ENCODE results near the gene OR8G1. TPM values are rescaled to one million over a fixed set of nuclear protein-coding genes. Genes with fewer than 3 reads are reported as not detected.

Gene OR8G1
- total and polyA plus RNA-seq, 9 of the 15 experiments (the other 6 are each of a cell fraction or from before 2014, with no cell fraction given): 0.03 to 1.4 (median 0.51) TPM; not detected in 1

DNA sequence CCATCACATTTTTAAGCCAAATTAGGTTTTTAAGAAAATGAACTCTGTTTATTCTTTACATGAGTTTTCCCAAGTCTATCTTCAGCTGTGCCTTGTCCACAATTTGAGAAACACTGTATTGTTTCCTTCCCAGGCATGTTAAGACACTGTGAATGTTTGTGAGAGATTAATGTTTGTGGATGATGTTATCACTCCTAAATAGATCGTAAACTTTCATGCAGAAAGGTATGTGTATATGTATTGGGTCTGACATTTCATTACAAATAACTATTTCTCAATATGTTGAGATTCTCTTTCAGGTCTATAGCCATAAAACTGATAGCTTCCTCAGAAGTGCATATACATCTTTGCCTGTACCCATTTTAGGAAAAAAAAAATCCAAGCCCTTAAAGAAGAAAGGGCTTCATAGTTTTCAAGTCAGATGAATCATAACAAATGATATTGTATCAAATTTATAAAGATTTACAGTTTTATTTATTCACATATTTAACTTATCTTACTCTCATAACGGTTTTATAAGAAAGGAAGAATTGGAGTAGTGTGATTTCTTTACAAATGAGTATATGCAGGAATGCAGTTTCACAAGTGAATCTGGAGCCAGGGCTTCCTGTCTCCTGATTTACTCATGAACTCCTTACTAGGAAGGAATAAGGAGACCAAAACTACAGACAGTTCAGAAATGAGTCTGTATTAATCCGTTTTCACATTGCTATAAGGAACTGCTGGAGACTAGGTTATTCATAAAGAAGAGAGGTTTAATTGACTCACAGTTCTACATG is 61.6 kb downstream of the OR8G1 start:
- Histone ChIP-seq H3K9me1 (ENCODE audit: control insufficient read depth, insufficient read depth, low read length) (no peaks in the 10 kb centered on the region), H3K79me2 (ENCODE audit: control insufficient read depth, insufficient read depth, low read length) (no peaks in the 10 kb centered on the region), H3K27me3 (ENCODE audit: control insufficient read depth in 2 of 2, insufficient read depth in 2 of 2, low read length in 2 of 2) (no peaks in the 10 kb centered on the region), H3K36me3 (ENCODE audit: control insufficient read depth, insufficient read depth, low read length) (0 out of 3 replicates have a peak, but pooled peaks cover 3% of the 10 kb centered on the region), H3K9me3 (replicated peaks; ENCODE audit: control insufficient read depth, insufficient read depth, low read depth, low read length) (no peaks in the 10 kb centered on the region), H2AFZ (ENCODE audit: low read depth, low read length) (no peak overlapping the region), H3K27ac (ENCODE audit: extremely low read depth, low read depth, low read length) (no peak overlapping the region), H3K4me2 (ENCODE audit: insufficient read depth, low read length) (no peak overlapping the region), H3K9ac (ENCODE audit: insufficient read depth in 1 of 2, low read depth in 2 of 2, low read length in 2 of 2) (no peak overlapping the region), H4K20me1 (replicated peaks; ENCODE audit: control insufficient read depth, insufficient read depth, low read length) (no peaks in the 10 kb centered on the region), H3K4me1 (replicated peaks in 1 of 2; ENCODE audit: control insufficient read depth in 2 of 2, insufficient read depth in 2 of 2, low read length in 2 of 2) (no peaks in the 10 kb centered on the region), H3K4me3 (no peak overlapping the region)
- in situ Hi-C loops (cut with MboI): no loop called here
- no peak for DNase-seq (ENCODE audit: extremely low read depth in 1 of 4, low spot score in 3 of 4)
- TF ChIP-seq, protein P1, sequence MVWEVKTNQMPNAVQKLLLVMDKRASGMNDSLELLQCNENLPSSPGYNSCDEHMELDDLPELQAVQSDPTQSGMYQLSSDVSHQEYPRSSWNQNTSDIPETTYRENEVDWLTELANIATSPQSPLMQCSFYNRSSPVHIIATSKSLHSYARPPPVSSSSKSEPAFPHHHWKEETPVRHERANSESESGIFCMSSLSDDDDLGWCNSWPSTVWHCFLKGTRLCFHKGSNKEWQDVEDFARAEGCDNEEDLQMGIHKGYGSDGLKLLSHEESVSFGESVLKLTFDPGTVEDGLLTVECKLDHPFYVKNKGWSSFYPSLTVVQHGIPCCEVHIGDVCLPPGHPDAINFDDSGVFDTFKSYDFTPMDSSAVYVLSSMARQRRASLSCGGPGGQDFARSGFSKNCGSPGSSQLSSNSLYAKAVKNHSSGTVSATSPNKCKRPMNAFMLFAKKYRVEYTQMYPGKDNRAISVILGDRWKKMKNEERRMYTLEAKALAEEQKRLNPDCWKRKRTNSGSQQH (CRISPR knock-in tag; IDR thresholded peaks at IDR 0.05): no peak
- TF ChIP-seq KHSRP (IDR thresholded peaks at IDR 0.05) (no peak), CHD2 (IDR thresholded peaks at IDR 0.05; ENCODE audit: low read depth, low read length) (no peak), ZNF696 (CRISPR knock-in tag; conservative IDR thresholded peaks at IDR 0.05) (no peak), FOSL1 (tag; conservative IDR thresholded peaks at IDR 0.05) (no peak), RFX5 (IDR thresholded peaks at IDR 0.05; ENCODE audit: low read depth, low read length) (no peak), ZNF785 (CRISPR knock-in tag; IDR thresholded peaks at IDR 0.05) (no peak), HNRNPK (IDR thresholded peaks at IDR 0.05; ENCODE audit: low read depth, low read length, poor library complexity, severe bottlenecking) (no peak)
- TF ChIP-seq, protein P2, sequence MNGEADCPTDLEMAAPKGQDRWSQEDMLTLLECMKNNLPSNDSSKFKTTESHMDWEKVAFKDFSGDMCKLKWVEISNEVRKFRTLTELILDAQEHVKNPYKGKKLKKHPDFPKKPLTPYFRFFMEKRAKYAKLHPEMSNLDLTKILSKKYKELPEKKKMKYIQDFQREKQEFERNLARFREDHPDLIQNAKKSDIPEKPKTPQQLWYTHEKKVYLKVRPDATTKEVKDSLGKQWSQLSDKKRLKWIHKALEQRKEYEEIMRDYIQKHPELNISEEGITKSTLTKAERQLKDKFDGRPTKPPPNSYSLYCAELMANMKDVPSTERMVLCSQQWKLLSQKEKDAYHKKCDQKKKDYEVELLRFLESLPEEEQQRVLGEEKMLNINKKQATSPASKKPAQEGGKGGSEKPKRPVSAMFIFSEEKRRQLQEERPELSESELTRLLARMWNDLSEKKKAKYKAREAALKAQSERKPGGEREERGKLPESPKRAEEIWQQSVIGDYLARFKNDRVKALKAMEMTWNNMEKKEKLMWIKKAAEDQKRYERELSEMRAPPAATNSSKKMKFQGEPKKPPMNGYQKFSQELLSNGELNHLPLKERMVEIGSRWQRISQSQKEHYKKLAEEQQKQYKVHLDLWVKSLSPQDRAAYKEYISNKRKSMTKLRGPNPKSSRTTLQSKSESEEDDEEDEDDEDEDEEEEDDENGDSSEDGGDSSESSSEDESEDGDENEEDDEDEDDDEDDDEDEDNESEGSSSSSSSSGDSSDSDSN (IDR thresholded peaks at IDR 0.05; ENCODE audit: borderline replicate concordance in 1 of 2, low read depth in 2 of 2, low read length in 2 of 2): no peak
- TF ChIP-seq, protein P3, sequence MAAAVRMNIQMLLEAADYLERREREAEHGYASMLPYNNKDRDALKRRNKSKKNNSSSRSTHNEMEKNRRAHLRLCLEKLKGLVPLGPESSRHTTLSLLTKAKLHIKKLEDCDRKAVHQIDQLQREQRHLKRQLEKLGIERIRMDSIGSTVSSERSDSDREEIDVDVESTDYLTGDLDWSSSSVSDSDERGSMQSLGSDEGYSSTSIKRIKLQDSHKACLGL (CRISPR knock-in tag; IDR thresholded peaks at IDR 0.05; ENCODE audit: borderline replicate concordance, poor library complexity, severe bottlenecking): no peak
- 18% methylated on average over 3 of the region's 3 CpGs for WGBS (ENCODE audit: insufficient coverage, low coverage, missing lambda C conversion rate)
- ChIA-PET CTCF (ENCODE audit: low intra/inter-chr PET ratio) (no interaction called here), POLR2A (interaction anchor here (0.6 kb wide), 1 partner anchor 36 kb away, joined by 3 read pairs; no protein-coding TSS in a partner anchor)
- intact Hi-C loops (cut with micrococcal nuclease): no loop called here
- no TSS peak for BruUV-seq (replicated peaks)
- no peak for ATAC-seq
- FAIRE-seq: no peak

All from K562 (cell line).